Endometrial microvascular endothelial cells (primary cell): ENCODE measurements around the gene SLC22A23. TPM values are rescaled to one million over a fixed set of nuclear protein-coding genes. Genes with fewer than 3 reads are reported as not detected.

ENCODE experiments used
- in situ Hi-C: cut with HindIII; loops from 2 replicates; pipeline ENCODE4 v1.10.0; 2017; ENCODE audit warnings: low sequenced_read_pairs, low pct_unique_long_range_greater_than_20kb; ENCODE audit errors: inconsistent ontology term
- total RNA-seq: library from RNA; depleted of rRNA; stranded (reverse); fragments of >200 nt; gene quantifications from one replicate; pipeline ENCODE4 v1.2.3, GENCODE V29; 2015; ENCODE audit errors: inconsistent ontology term

The SLC22A23 gene
- total RNA-seq, 1 donor from 2014 or later: 5.8 TPM

DNA sequence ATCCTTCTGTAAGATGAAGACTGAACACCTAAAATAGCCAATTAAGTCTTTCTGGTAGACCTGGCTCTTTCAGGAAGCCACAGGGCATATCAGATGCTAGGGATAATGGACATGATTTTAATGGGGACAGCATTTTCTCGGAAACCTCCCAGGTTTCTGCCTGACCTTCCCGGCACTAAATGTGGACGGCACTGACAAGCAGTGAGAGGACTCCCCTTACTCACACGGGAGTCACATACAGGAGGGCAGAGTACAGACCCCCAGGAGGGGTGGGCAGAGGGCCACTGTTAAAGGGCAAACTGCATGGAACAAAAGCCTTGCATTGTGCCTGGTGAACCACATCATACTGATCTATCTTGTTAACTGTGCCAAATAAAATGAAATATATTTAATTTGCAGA, 178.2 kb downstream of the SLC22A23 start:
- in situ Hi-C loops: loop anchor here (25.0 kb wide), 2 partner anchors 134 to 434 kb away; no protein-coding TSS in a partner anchor

GRCh38 chr6:3277851-3278416, 178.9 kb downstream of the SLC22A23 start:
- in situ Hi-C loops: loop anchor here (25.0 kb wide), 2 partner anchors 134 to 434 kb away; no protein-coding TSS in a partner anchor

GRCh38 chr6:3277251-3277650, 179.6 kb downstream of the SLC22A23 start:
- in situ Hi-C loops: loop anchor here (25.0 kb wide), 2 partner anchors 135 to 435 kb away; no protein-coding TSS in a partner anchor

DNA sequence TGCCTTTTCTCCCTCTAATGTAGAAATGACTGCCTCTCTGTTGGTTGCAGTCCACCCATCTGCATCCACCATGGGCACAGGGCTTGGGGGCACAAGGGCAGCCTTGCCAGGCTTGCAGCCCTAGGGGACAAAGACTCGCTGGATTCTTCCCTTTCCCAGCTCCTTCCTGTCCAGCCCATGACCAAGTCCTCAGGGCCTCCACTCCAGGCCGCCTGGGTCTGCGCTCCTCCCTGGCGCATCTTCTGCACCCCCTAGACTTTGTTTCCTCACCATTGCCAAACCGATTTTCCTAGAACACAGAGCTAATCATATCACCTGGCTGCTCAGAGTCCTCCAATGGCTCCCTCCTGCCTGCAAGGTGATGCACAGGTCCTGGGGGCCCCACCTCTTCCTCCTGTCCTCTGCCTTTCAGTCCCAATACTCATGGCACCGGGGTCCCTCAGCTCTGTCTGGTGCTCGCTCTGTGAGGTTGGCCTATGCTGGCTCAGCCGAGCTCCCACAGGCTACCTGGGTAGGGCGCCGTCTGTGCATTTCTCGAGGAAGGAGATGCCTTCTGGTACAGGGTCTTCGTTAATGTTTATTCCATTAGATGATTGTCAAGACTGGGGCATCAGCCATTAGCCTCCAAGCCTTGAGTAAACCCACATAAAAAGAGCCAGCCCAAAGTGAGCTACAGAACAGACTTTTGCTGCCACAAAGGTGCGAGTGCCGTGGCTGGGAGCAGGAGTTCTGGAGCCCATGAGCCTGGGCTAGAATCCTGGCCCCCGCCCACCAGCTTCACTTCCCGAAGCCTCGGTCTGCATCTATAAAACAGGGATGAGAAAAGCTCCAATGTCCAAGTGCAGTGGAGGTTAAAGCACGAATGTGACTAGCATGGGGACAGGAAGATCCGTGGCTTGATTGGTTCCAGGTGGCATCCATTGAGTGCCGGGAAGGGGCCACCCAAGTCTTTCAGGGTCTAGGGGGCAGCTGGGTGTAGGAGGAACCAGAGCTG, 180.4 kb downstream of the SLC22A23 start:
- in situ Hi-C loops: loop anchor here (25.0 kb wide), 2 partner anchors 136 to 436 kb away; no protein-coding TSS in a partner anchor

- in situ Hi-C loops: no loop called here
Observed at GRCh38 chr6:3273707-3274521, 182.9 kb downstream of the SLC22A23 start.

GRCh38 chr6:3272911-3273547, 183.8 kb downstream of the SLC22A23 start:
- in situ Hi-C loops: no loop called here

DNA sequence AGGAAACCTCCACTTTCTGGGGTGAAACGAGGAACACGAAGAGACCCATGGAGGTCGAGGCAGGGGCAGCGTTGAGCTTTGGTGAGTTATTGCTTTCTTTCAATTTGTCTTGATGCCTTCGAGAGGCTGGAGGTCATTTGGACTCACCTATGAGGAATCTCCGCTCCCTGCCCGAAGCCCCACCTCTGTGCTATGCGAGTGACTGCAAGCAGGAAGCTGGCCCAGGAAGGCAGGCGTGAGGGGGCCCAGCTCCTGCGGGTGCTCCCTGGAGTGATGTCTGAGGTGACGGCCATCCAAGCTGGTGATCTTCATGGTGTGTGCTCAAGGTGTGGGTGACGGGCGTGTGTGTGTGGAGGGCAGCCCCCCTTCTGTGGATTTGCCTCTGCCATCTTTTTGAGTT, 185.1 kb downstream of the SLC22A23 start:
- in situ Hi-C loops: no loop called here

GRCh38 chr6:3270258-3270657, 186.6 kb downstream of the SLC22A23 start:
- in situ Hi-C loops: no loop called here

- in situ Hi-C loops: no loop called here
Observed at GRCh38 chr6:3269281-3269975, 187.4 kb downstream of the SLC22A23 start.

- in situ Hi-C loops: no loop called here
Observed at GRCh38 chr6:3268680-3269079, 188.2 kb downstream of the SLC22A23 start.

DNA sequence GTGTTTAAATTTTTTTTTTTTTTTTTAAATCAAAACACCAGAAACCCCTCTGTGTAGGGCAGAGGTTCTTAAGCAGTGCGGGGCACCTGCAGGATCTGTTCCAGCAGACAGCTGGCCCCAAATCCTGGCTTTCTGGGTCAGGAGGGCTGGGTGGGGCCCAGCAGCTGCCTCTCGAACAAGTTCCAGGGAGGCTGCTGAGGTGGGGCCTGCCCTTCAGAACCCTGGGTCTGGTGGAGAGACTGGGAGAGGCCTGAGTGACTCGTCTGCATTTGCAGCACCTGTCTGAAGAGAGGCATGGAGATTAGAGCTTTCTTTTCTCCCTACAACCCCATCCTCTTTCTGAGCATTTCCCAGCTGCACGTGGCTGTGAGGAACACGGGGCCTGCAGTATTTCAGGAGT, 189.7 kb downstream of the SLC22A23 start:
- in situ Hi-C loops: no loop called here

DNA sequence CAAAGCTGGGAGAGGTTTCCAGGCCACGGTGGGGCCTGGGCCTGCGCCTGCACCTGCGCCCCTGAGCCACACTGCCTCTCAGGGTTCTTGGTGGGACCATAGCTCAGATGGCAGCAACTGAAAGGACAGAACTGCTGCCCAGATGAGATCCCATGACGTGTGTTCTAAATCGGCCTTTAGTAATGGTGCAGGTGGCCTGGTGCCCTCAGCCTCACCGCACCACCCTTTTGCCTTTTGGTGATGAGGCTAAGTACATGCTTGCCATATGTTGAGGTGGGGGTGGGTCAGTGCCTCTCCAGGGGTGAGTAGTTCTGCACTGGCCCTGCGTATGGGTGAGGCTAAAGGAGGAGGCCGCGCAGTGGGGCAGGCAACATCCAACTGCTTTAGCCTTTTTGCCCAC, 190.7 kb downstream of the SLC22A23 start:
- in situ Hi-C loops: no loop called here

GRCh38 chr6:3265671-3266070, 191.2 kb downstream of the SLC22A23 start:
- in situ Hi-C loops: no loop called here

DNA sequence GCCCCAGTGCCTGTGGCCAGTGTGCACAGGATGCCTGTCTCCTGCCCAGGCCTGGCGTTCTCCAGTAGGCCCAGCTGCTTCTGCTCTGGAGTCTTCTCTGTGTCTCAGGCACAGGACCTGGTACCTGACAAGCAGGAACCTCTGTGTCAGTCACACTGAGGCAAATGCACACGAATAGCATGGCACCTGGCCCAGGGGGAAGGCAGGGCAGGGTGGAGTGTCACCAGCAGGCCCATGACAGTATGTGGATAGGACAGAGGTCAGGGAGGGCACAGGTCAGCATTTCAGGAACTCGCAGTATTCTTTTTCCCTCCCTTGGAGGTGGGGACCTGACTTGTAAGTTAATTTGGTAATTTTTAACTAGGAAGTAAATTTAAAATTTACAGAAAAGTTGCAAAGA, 192.5 kb downstream of the SLC22A23 start:
- in situ Hi-C loops: no loop called here

DNA sequence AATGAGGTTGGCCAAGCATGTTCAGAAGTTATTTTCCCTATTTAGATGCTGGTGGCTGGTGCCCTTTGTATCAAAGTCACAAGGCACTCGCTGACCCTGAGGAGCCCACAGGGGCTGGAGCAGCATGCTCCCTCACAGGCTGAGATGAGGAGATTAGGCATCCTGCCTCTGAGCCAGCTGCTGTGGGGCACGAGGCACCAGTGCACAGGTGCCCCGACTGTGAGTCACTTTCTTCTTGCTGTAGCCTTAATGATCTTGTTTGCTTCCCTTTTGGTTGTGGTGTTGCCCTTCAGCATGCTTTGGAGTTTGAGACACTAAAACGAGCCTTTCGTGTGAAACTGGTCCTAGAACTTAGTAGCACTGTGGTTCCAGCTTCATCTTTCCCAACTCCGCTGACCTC, 193.8 kb downstream of the SLC22A23 start:
- in situ Hi-C loops: no loop called here

- in situ Hi-C loops: no loop called here
Observed at GRCh38 chr6:3261921-3262320, 194.9 kb downstream of the SLC22A23 start.

- in situ Hi-C loops: no loop called here
Observed at GRCh38 chr6:3261518-3261820, 195.4 kb downstream of the SLC22A23 start.

- in situ Hi-C loops: no loop called here
Observed at GRCh38 chr6:3260772-3261517, 195.9 kb downstream of the SLC22A23 start.
